H1 (cell line): ENCODE measurements around the gene NDUFAF7. TPM values are rescaled to one million over a fixed set of nuclear protein-coding genes. Genes with fewer than 3 reads are reported as not detected.

Source experiments
- CTCF ChIA-PET: fragments of 300-600 bp; sonication (Branson Sonifier 250); formaldehyde crosslinking; loops from one replicate; lab custom pipeline; 2021; ENCODE audit not compliant: partially characterized antibody; lab: Charles Lee
- POLR2A ChIA-PET: fragments of 300-600 bp; sonication (Branson Sonifier 250); formaldehyde crosslinking; loops from one replicate; lab custom pipeline; 2021; ENCODE audit warnings: inconsistent platforms; ENCODE audit not compliant: partially characterized antibody; lab: Charles Lee
- DNase-seq, 2 experiments: peaks; one replicate each; pipeline versions ENCODE4 v3.0.0 to v3.0.0-alpha.2; 2010 to 2022; ENCODE audit warnings: low spot score in 2 of 2, low read depth in 1 of 2, mixed read lengths in 1 of 2
- FAIRE-seq: peaks from 2 replicates; lab custom pipeline; 2011; peaks lifted over from hg19 to GRCh38; lab: Jason Lieb, UNC
- H2AFZ ChIP-seq: 2 replicates; pipeline ENCODE4 v1.8.1; 2012; ENCODE audit warnings: low read length, inconsistent platforms
- H2AK5ac ChIP-seq: 2 replicates; pipeline ENCODE4 v1.6.1; 2013; ENCODE audit warnings: low read depth, low read length
- H2BK120ac ChIP-seq: replicated peaks from 2 replicates; pipeline ENCODE3; 2013; ENCODE audit warnings: low read depth, low read length, inconsistent platforms
- H2BK12ac ChIP-seq: 2 replicates; pipeline ENCODE4 v1.6.1; 2013; ENCODE audit warnings: low read depth, low read length
- H2BK15ac ChIP-seq: 2 replicates; pipeline ENCODE4 v1.6.1; 2013; ENCODE audit warnings: low read length
- H2BK20ac ChIP-seq: 2 replicates; pipeline ENCODE4 v1.6.1; 2013; ENCODE audit warnings: low read length
- H2BK5ac ChIP-seq: 2 replicates; pipeline ENCODE4 v1.6.1; 2013; ENCODE audit warnings: low read depth, low read length
- H3K14ac ChIP-seq: 2 replicates; pipeline ENCODE4 v1.6.1; 2013; ENCODE audit warnings: inconsistent platforms; ENCODE audit not compliant: insufficient read length
- H3K18ac ChIP-seq: 2 replicates; pipeline ENCODE4 v1.6.1; 2013; ENCODE audit warnings: low read length; ENCODE audit errors: extremely low read depth
- H3K23ac ChIP-seq: 2 replicates; pipeline ENCODE4 v1.6.1; 2013; ENCODE audit warnings: inconsistent platforms; ENCODE audit not compliant: insufficient read length
- H3K23me2 ChIP-seq: 2 replicates; pipeline ENCODE4 v1.6.1; 2013; ENCODE audit warnings: low read depth, low read length
- H3K27ac ChIP-seq: 2 replicates; pipeline ENCODE4 v1.6.1; 2011; ENCODE audit warnings: low read depth, low read length, inconsistent platforms
- H3K27me3 ChIP-seq, 4 experiments: replicated peaks in 1 of 4; 1 replicate in 1 of 4; 2 replicates in 3 of 4; pipeline versions ENCODE4 v1.6.1 to v1.8.1; 2011 to 2013; ENCODE audit warnings: low read length in 3 of 4, mild to moderate bottlenecking in 3 of 4, inconsistent platforms in 2 of 4, mixed read lengths in 2 of 4, moderate library complexity in 1 of 4; ENCODE audit not compliant: control insufficient read depth in 3 of 4, insufficient read depth in 3 of 4; ENCODE audit errors: extremely low read depth in 1 of 4
- H3K36me3 ChIP-seq, 4 experiments: 2 replicates each; pipeline versions ENCODE4 v1.6.1 to v1.8.1; 2011 to 2013; ENCODE audit warnings: mild to moderate bottlenecking in 4 of 4, low read length in 3 of 4, moderate library complexity in 2 of 4, control low read depth in 1 of 4, inconsistent platforms in 1 of 4; ENCODE audit not compliant: insufficient read depth in 4 of 4, control insufficient read depth in 2 of 4
- H3K4ac ChIP-seq: replicated peaks from 2 replicates; pipeline ENCODE3; 2013; ENCODE audit warnings: low read length, low read depth, mixed read lengths, inconsistent platforms; ENCODE audit not compliant: insufficient read length
- H3K4me1 ChIP-seq, 4 experiments: replicated peaks in 1 of 4; 1 replicate in 1 of 4; 2 replicates in 3 of 4; pipeline versions ENCODE4 v1.6.1 to v1.8.1; 2011 to 2013; ENCODE audit warnings: low read length in 3 of 4, inconsistent platforms in 2 of 4, mixed read lengths in 1 of 4; ENCODE audit not compliant: insufficient read depth in 4 of 4, control insufficient read depth in 3 of 4
- H3K4me2 ChIP-seq, 2 experiments: 2 replicates each; pipeline versions ENCODE4 v1.6.1 to v1.8.1; 2011 to 2013; ENCODE audit warnings: low read depth in 2 of 2, low read length in 2 of 2, control low read depth in 1 of 2, inconsistent platforms in 1 of 2, mild to moderate bottlenecking in 1 of 2; ENCODE audit not compliant: insufficient read depth in 1 of 2
- H3K4me3 ChIP-seq, 4 experiments: fragments of 200-600, 300-600 bp in 1 of 4; sonication (generic), shearing (Covaris generic), sonication (Bioruptor Twin) in 1 of 4; 2 replicates each; pipeline versions ENCODE4 v1.5.1 to v1.8.1; 2011 to 2016; ENCODE audit warnings: low read length in 4 of 4, low read depth in 3 of 4, control low read depth in 2 of 4, inconsistent platforms in 2 of 4, mild to moderate bottlenecking in 2 of 4, mixed read lengths in 1 of 4, moderate library complexity in 1 of 4; ENCODE audit not compliant: insufficient read depth in 2 of 4; ENCODE audit errors: extremely low read depth in 1 of 4
- H3K56ac ChIP-seq: replicated peaks from 2 replicates; pipeline ENCODE3; 2013; ENCODE audit warnings: low read depth, mild to moderate bottlenecking, mixed read lengths, low read length, inconsistent platforms; ENCODE audit not compliant: insufficient read length
- H3K79me1 ChIP-seq: 2 replicates; pipeline ENCODE4 v1.6.1; 2013; ENCODE audit warnings: low read depth, low read length, control low read depth
- H3K79me2 ChIP-seq, 2 experiments: 2 replicates each; pipeline versions ENCODE4 v1.6.1 to v1.8.1; 2012 to 2013; ENCODE audit warnings: low read length in 2 of 2, mild to moderate bottlenecking in 2 of 2, inconsistent platforms in 1 of 2; ENCODE audit not compliant: insufficient read depth in 2 of 2, control insufficient read depth in 1 of 2
- H3K9ac ChIP-seq, 4 experiments: replicated peaks in 1 of 4; 1 replicate in 1 of 4; 2 replicates in 3 of 4; pipeline versions ENCODE4 v1.6.1 to v1.8.1; 2011 to 2013; ENCODE audit warnings: low read depth in 3 of 4, low read length in 3 of 4, control low read depth in 2 of 4, mild to moderate bottlenecking in 2 of 4, moderate library complexity in 2 of 4, inconsistent platforms in 1 of 4; ENCODE audit errors: extremely low read depth in 1 of 4
- H3K9me3 ChIP-seq, 2 experiments: 2 replicates each; pipeline versions ENCODE4 v1.6.1 to v1.8.1; 2012 to 2013; ENCODE audit warnings: mild to moderate bottlenecking in 2 of 2, moderate library complexity in 2 of 2, control low read depth in 1 of 2, inconsistent platforms in 1 of 2, low read depth in 1 of 2, low read length in 1 of 2, mixed read lengths in 1 of 2; ENCODE audit not compliant: insufficient read depth in 2 of 2
- H4K20me1 ChIP-seq, 2 experiments: replicated peaks in 1 of 2; 2 replicates each; pipeline versions ENCODE3 to v1.8.1; 2011 to 2013; ENCODE audit warnings: inconsistent platforms in 2 of 2, low read length in 2 of 2, mild to moderate bottlenecking in 1 of 2; ENCODE audit not compliant: insufficient read depth in 2 of 2, control insufficient read depth in 1 of 2
- H4K5ac ChIP-seq: 2 replicates; pipeline ENCODE4 v1.6.1; 2013; ENCODE audit warnings: low read length, low read depth, mixed read lengths, inconsistent platforms; ENCODE audit not compliant: insufficient read length
- H4K8ac ChIP-seq: 2 replicates; pipeline ENCODE4 v1.8.0; 2013; ENCODE audit warnings: mild to moderate bottlenecking, moderate library complexity, low read length, inconsistent platforms; ENCODE audit not compliant: insufficient read depth; ENCODE audit errors: extremely low read depth
- H4K91ac ChIP-seq: replicated peaks from 2 replicates; pipeline ENCODE3; 2013; ENCODE audit warnings: low read length, mixed read lengths, inconsistent platforms; ENCODE audit not compliant: insufficient read length
- BACH1 ChIP-seq: IDR thresholded peaks from 2 replicates; pipeline ENCODE4 v1.6.1; 2012; ENCODE audit warnings: low read length, improper control_type of control experiment
- E2F6 ChIP-seq: IDR thresholded peaks from 2 replicates; pipeline ENCODE4 v1.6.1; 2012; ENCODE audit warnings: inconsistent platforms
- MAFK ChIP-seq: IDR thresholded peaks from 2 replicates; pipeline ENCODE4 v1.6.1; 2012; ENCODE audit warnings: low read depth, mild to moderate bottlenecking, improper control_type of control experiment, low read length
- NANOG ChIP-seq: IDR thresholded peaks from 2 replicates; pipeline ENCODE4 v1.6.1; 2011; ENCODE audit warnings: low read length, low read depth, mild to moderate bottlenecking, inconsistent platforms; ENCODE audit not compliant: insufficient read depth, poor library complexity, severe bottlenecking
- POLR2AphosphoS5 ChIP-seq: IDR thresholded peaks from 2 replicates; pipeline ENCODE4 v1.6.1; 2011; ENCODE audit warnings: low read depth, low read length
- RAD21 ChIP-seq, 2 experiments: IDR thresholded peaks in 1 of 2; conservative IDR thresholded peaks in 1 of 2; 2 replicates each; pipeline ENCODE4 v1.6.1; 2011; ENCODE audit warnings: low read depth in 2 of 2, low read length in 2 of 2, improper control_type of control experiment in 1 of 2, inconsistent platforms in 1 of 2, mild to moderate bottlenecking in 1 of 2, moderate library complexity in 1 of 2
- RXRA ChIP-seq: IDR thresholded peaks from 2 replicates; pipeline ENCODE4 v1.6.1; 2011; ENCODE audit warnings: low read depth, mild to moderate bottlenecking, low read length, moderate library complexity; ENCODE audit not compliant: insufficient read depth
- SIN3A ChIP-seq, 2 experiments: IDR thresholded peaks in 1 of 2; conservative IDR thresholded peaks in 1 of 2; 2 replicates each; pipeline ENCODE4 v1.6.1; 2011 to 2012; ENCODE audit warnings: low read length in 2 of 2, improper control_type of control experiment in 1 of 2, low read depth in 1 of 2, mild to moderate bottlenecking in 1 of 2
- SIX5 ChIP-seq: IDR thresholded peaks from 2 replicates; pipeline ENCODE4 v1.6.1; 2011; ENCODE audit warnings: mild to moderate bottlenecking, low read depth, low read length
- YY1 ChIP-seq: IDR thresholded peaks from 2 replicates; pipeline ENCODE4 v1.6.1; 2011; ENCODE audit warnings: low read depth, mild to moderate bottlenecking, low read length
- WGBS, 2 experiments: shearing (Covaris generic) in 1 of 2; methylation state at CpG; one replicate each; pipeline versions ENCODE4 v1.1.6 to v1.1.7; 2013 to 2015; ENCODE audit warnings: low lambda C conversion rate in 2 of 2, mixed read lengths in 2 of 2, inconsistent platforms in 1 of 2, low coverage in 1 of 2, missing lambda C conversion rate in 1 of 2; ENCODE audit not compliant: insufficient replicate concordance in 2 of 2, insufficient coverage in 1 of 2, insufficient read length in 1 of 2; ENCODE audit errors: extremely low coverage in 1 of 2, missing lambda C conversion rate in 1 of 2; 5-methylcytosine and 5-hydroxymethylcytosine counted together
- polyA plus RNA-seq, 7 experiments: library from polyadenylated mRNA; depleted of rRNA in 3 of 7; stranded (reverse) in 5 of 7; unstranded in 2 of 7; fragments of >200 nt in 5 of 7; fragments of 200-250 nt in 2 of 7; gene quantifications; 1 replicate in 5 of 7; 2 replicates in 1 of 7; 4 replicates in 1 of 7; pipeline versions ENCODE4 v1.2.1 to v1.2.3, GENCODE V29; 2011 to 2013; ENCODE audit warnings: missing spikeins in 2 of 7, mixed read lengths in 2 of 7
- total RNA-seq: library from RNA; stranded (reverse); fragmentation: NEBNext Ultra II Directional; extraction: Animal tissue kit (Norgen Biotek cat#: 25700); gene quantifications from 2 replicates; pipeline ENCODE4 v1.2.1, GENCODE V29; 2021

NDUFAF7 gene
- total and polyA plus RNA-seq, 2 of the 8 experiments (the other 6 are each of a cell fraction or from before 2014, with no cell fraction given) = 50.2 to 56.0 TPM

- no peaks in the 10 kb centered on the region for H3K27me3 ChIP-seq
- H2AK5ac ChIP-seq = peak overlapping the region; percentile 2; the same call in 1 of the 2 replicates
- peak overlapping the region; percentile 93 for H4K91ac ChIP-seq
- H4K20me1 ChIP-seq = peaks cover 0 to 2% of the 10 kb centered on the region in 2 experiments
- no peak overlapping the region for H3K14ac ChIP-seq
- H2BK20ac ChIP-seq = peak overlapping the region; percentile 36; the same call in 1 of the 2 replicates
- WGBS, 2 experiments = 4% methylated on average over 5 of the region's 5 CpGs; no CpG with 5 or more reads in 1 of the 2 experiments
- peak overlapping the region in 1 of 4 experiments; percentile 49; a peak in 1 of 8 replicates for H3K4me3 ChIP-seq
- FAIRE-seq = peak; percentile 99
- H2BK15ac ChIP-seq = no peak overlapping the region
- H2BK5ac ChIP-seq = peak overlapping the region; percentile 97
- peak overlapping the region; percentile 52 for H2BK120ac ChIP-seq
- no peak overlapping the region for H2AFZ ChIP-seq
- ChIA-PET POLR2A (interaction anchor here (0.7 to 2.1 kb wide), 13 partner anchors 8 to 29 kb away, joined by 3 to 26 read pairs (median 4); partner anchors contain the start of gene CEBPZOS), CTCF (interaction anchor here (0.7 to 2.4 kb wide), 2 partner anchors 14 to 37 kb away, joined by 3 to 12 read pairs; no protein-coding TSS in a partner anchor)
- H3K4me1 ChIP-seq = peaks cover 0 to 7% (median 0%) of the 10 kb centered on the region in 4 experiments; a peak in 2 of 7 replicates
- H3K9me3 ChIP-seq = peaks cover 9 to 18% of the 10 kb centered on the region in 2 experiments
- H2BK12ac ChIP-seq = peak overlapping the region; percentile 94; the same call in 1 of the 2 replicates
- H3K36me3 ChIP-seq = peaks cover 13 to 83% (median 53%) of the 10 kb centered on the region in 4 experiments
- no peak overlapping the region for H3K4ac ChIP-seq
- no peak overlapping the region for H4K8ac ChIP-seq
- peak in 1 of 2 experiments; percentile 79 for DNase-seq
- no peaks in the 10 kb centered on the region for H3K23me2 ChIP-seq
- peak overlapping the region; percentile 78 for H4K5ac ChIP-seq
- H3K18ac ChIP-seq = 0 out of 2 replicates have a peak overlapping the region, but pooled peaks have one; percentile 49
- H3K79me1 ChIP-seq = no peaks in the 10 kb centered on the region
- H3K79me2 ChIP-seq = peaks cover 0 to 50% of the 10 kb centered on the region in 2 experiments; a peak in 2 of 4 replicates
- H3K23ac ChIP-seq = no peak overlapping the region
- H3K56ac ChIP-seq = peak overlapping the region; percentile 20
- peak overlapping the region; percentile 83 for H3K27ac ChIP-seq
- H3K9ac ChIP-seq = peak overlapping the region in 3 of 4 experiments; percentile 0 to 24 (median 20); a peak in 3 of 7 replicates
- H3K4me2 ChIP-seq = peak overlapping the region; percentile 37 to 45; a peak in 3 of 4 replicates
- TF ChIP-seq POLR2AphosphoS5 = peak; percentile 96
- TF ChIP-seq E2F6 = peak; percentile 86
- no peak for TF ChIP-seq BACH1
- peak; percentile 62 for TF ChIP-seq NANOG
- 0 out of 2 replicates have a peak, but pooled peaks have one; percentile 15 for TF ChIP-seq MAFK
- TF ChIP-seq SIX5 = no peak
- no peak for TF ChIP-seq RXRA
- TF ChIP-seq SIN3A (conservative IDR thresholded peaks at IDR 0.05 in 1 of 2, IDR thresholded peaks at IDR 0.05 in 1 of 2; ENCODE audit: low read depth in 1 of 2, low read length in 2 of 2) = no peak
- TF ChIP-seq YY1 = peak; percentile 96
- TF ChIP-seq RAD21 (IDR thresholded peaks at IDR 0.05 in 1 of 2, conservative IDR thresholded peaks at IDR 0.05 in 1 of 2; ENCODE audit: low read depth in 2 of 2, low read length in 2 of 2) = no peak
Measured at GRCh38 chr2:37205689-37206341, 25.6 kb upstream of the NDUFAF7 start.
